KBM-7 (cell line): Measurements from ENCODE around the gene UBE2Z.
"Not testable (repeated sequence)": the region's sequence is repeated elsewhere in the genome, so short reads cannot be mapped to it uniquely, and the experiment has no call there.

Source experiments
- DNase-seq: peaks from one replicate; pipeline ENCODE4 v3.0.0-alpha.2; 2015
- in situ Hi-C: fragments of 300-500 bp; cut with MboI; formaldehyde crosslinking; loops from 2 replicates; pipeline ENCODE4 v1.14.3; 2020; ENCODE audit warnings: low sequenced_read_pairs, low pct_unique_long_range_greater_than_20kb, mixed read lengths

UBE2Z gene

GRCh38 chr17:48944515-48945260 lies 36.5 kb downstream of the UBE2Z start, which contains the start of gene SNF8:
Gene SNF8, minus strand, starts transcription at chr17:48944842. Its CDS starts 108 bp downstream, at chr17:48944734.
- in situ Hi-C loops: no loop called here

GRCh38 chr17:48945261-48945651 lies 37.0 kb downstream of the UBE2Z start:
- in situ Hi-C loops, DNase-seq: not testable (repeated sequence)

More at GRCh38 chr17:48944515-48945260, 36.5 kb downstream of the UBE2Z start, which contains the start of gene SNF8:
- peak; percentile 90 for DNase-seq

DNA sequence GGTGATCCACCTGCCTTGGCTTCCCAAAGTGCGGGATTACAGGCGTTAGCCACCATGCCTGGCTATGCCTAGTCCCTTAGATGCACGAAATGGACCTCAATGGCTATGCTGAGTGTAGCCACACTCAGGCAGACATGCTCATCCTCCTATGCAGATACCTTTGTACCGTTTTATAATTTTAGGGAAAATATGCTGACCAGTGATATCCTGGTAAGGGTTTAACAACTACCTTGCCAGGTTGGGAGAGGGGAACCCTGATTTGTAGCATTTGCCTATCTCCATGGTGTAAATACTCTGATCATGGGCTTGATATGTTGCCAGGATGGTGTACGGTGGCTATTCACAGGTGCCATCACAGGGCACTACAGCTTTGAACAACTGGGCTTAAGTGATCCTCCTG lies 43.4 kb downstream of the UBE2Z start:
- in situ Hi-C loops: no loop called here
- no peak for DNase-seq

- DNase-seq: no peak
- in situ Hi-C loops: no loop called here
Observed at GRCh38 chr17:48952904-48953303, 44.7 kb downstream of the UBE2Z start.

GRCh38 chr17:48954300-48954755 lies 46.1 kb downstream of the UBE2Z start:
- in situ Hi-C loops: no loop called here

DNA sequence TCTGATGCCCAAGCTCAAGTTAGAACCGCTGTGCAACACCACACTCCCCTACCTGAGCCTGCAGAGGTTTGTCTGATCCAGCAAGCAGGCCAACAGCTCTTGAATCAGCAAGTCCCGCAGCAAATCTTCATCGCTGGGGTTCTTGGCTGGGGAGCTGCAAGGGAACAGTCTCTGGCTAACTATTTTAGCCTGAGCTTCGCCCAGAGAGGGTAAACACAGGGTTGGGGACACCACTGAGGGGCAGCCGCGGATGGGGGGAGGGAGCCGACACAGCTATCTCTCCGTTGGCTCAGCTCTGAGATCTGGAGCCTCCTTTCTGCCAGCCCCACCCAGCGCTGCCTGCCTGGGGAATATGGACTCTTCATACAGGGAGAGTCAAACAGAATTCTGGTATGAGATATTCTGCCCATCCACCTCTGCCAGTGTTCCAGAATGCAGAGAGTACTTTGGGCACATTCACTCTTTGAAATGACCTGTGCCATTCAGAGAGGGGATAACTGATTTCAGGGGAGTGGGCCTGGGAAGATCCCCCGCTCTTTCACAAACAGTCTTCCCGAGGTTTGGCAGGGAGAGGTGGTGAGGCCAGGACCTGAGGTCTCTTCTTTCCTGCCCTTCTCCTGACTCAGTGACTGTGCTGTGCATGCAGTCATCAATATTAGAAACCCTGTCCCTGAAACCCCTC lies 52.8 kb downstream of the UBE2Z start:
- in situ Hi-C loops: no loop called here
- no peak for DNase-seq

More at GRCh38 chr17:48954300-48954755, 46.1 kb downstream of the UBE2Z start:
- DNase-seq: peak; percentile 39

GRCh38 chr17:48961516-48962233 lies 53.5 kb downstream of the UBE2Z start:
- in situ Hi-C loops: no loop called here
- DNase-seq: no peak

GRCh38 chr17:48970224-48970623 lies 62.0 kb downstream of the UBE2Z start:
- no peak for DNase-seq
- in situ Hi-C loops: no loop called here

DNA sequence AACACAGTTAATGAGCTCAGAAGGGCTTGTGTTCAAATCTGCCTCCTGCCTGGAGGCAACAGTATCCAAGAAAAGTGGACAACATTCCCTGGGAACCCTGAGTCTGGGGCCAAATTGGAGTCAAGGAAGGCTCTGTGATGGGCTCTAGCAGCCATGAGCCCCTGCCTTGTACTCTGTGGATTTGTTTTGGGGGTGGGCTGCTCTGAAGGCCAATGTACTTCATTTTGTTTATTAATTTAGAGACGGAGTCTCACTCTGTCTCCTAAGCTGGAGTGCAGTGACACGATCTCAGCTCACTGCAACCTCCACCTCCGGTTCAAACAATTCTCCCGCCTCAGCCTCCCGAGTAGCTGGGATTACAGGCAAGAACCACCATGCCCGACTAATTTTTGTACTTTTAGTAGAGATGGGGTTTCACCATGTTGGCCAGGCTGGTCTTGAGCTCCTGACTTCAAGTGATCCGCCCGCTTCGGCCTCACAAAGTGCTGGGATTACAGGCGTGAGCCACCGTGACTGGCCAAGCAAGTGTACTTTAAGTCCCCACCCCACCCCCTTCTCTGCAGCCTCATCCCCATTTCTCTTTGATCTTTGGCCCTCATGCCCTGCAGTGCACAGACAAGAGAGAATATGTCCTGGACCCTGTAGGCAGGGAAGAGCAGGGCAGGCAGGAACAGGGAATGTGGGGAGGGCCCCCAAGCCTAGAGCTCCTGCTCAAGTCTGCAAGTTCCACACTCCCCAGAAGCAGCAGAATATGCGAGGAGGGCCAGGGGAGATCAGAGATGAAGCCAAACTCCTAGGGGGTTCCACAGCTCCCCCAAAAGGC lies 62.9 kb downstream of the UBE2Z start:
- no peak for DNase-seq
- in situ Hi-C loops: no loop called here

DNA sequence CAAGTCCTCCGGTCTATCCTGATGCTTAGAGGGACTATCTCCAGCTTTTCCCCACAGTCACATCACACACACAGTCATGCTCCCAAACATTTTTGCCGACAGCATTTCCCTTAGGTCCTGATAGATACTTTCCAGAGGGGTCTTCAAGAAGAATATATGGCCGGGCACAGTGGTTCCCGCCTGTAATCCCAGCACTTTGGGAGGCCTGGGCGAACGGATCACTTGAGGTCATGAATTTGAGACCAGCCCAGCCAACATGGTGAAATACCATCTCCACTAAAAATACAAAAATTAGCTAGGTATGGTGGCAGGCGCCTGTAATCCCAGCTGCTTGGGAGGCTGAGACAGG lies 64.5 kb downstream of the UBE2Z start:
- DNase-seq: no peak
- in situ Hi-C loops: no loop called here

GRCh38 chr17:48973806-48974205 lies 65.6 kb downstream of the UBE2Z start:
- DNase-seq: no peak
- in situ Hi-C loops: no loop called here
